Mesendoderm (in vitro differentiated cells): ENCODE results near the gene AGBL2.
A peak's percentile ranks its signal among the peaks of the same experiment; 100 is the strongest.

Experiments
- DNase-seq: peaks from one replicate; pipeline ENCODE4 v3.0.0; 2013
- H2AK5ac ChIP-seq: 2 replicates; pipeline ENCODE4 v1.6.1; 2013; ENCODE audit warnings: low read length, inconsistent platforms
- H2BK120ac ChIP-seq: 2 replicates; pipeline ENCODE4 v1.6.1; 2013; ENCODE audit warnings: low read depth, mild to moderate bottlenecking, low read length, moderate library complexity, mixed read lengths
- H2BK15ac ChIP-seq: replicated peaks from 2 replicates; pipeline ENCODE4 v1.6.1; 2013; ENCODE audit warnings: low read depth, mild to moderate bottlenecking, moderate library complexity
- H2BK5ac ChIP-seq: 2 replicates; pipeline ENCODE4 v1.6.1; 2013; ENCODE audit warnings: low read length, inconsistent platforms
- H3K18ac ChIP-seq: 2 replicates; pipeline ENCODE4 v1.6.1; 2013; ENCODE audit warnings: mild to moderate bottlenecking, low read length, mixed read lengths
- H3K23ac ChIP-seq: one replicate; pipeline ENCODE4 v1.6.1; 2013; ENCODE audit warnings: low read length
- H3K27ac ChIP-seq: 2 replicates; pipeline ENCODE4 v1.5.1; 2013; ENCODE audit warnings: low read depth, mild to moderate bottlenecking, inconsistent platforms, low read length, moderate library complexity
- H3K27me3 ChIP-seq: 2 replicates; pipeline ENCODE4 v1.6.1; 2013; ENCODE audit warnings: low read length, control low read depth, mild to moderate bottlenecking, inconsistent platforms; ENCODE audit not compliant: insufficient read depth, poor library complexity
- H3K36me3 ChIP-seq: 2 replicates; pipeline ENCODE4 v1.6.1; 2013; ENCODE audit warnings: low read length, inconsistent platforms; ENCODE audit not compliant: control insufficient read depth, insufficient read depth
- H3K4ac ChIP-seq: one replicate; pipeline ENCODE4 v1.6.1; 2013; ENCODE audit warnings: low read depth, mild to moderate bottlenecking, low read length, moderate library complexity
- H3K4me1 ChIP-seq: 2 replicates; pipeline ENCODE4 v1.6.1; 2013; ENCODE audit warnings: low read depth, low read length, inconsistent platforms; ENCODE audit not compliant: control insufficient read depth
- H3K4me2 ChIP-seq: 2 replicates; pipeline ENCODE4 v1.6.1; 2013; ENCODE audit warnings: low read length
- H3K4me3 ChIP-seq: 2 replicates; pipeline ENCODE4 v1.5.1; 2013; ENCODE audit warnings: mild to moderate bottlenecking, low read length
- H3K56ac ChIP-seq: one replicate; pipeline ENCODE4 v1.6.1; 2013; ENCODE audit warnings: low read length
- H3K79me1 ChIP-seq: 2 replicates; pipeline ENCODE4 v1.6.1; 2013; ENCODE audit warnings: low read length, inconsistent platforms
- H3K79me2 ChIP-seq: 2 replicates; pipeline ENCODE4 v1.6.1; 2013; ENCODE audit warnings: mild to moderate bottlenecking, low read length; ENCODE audit not compliant: control insufficient read depth, insufficient read depth
- H3K9ac ChIP-seq: 2 replicates; pipeline ENCODE4 v1.6.1; 2013; ENCODE audit warnings: low read length, inconsistent platforms
- H4K5ac ChIP-seq: one replicate; pipeline ENCODE4 v1.6.1; 2013; ENCODE audit warnings: low read length
- H4K8ac ChIP-seq: one replicate; pipeline ENCODE4 v1.6.1; 2013; ENCODE audit warnings: low read depth, mild to moderate bottlenecking, control low read depth, low read length, moderate library complexity
- WGBS: extraction: QIAGEN DNeasy Blood & Tissue Kit; methylation state at CpG from one replicate; pipeline ENCODE4 v1.1.7; 2013; ENCODE audit warnings: low lambda C conversion rate, missing lambda C conversion rate; ENCODE audit not compliant: insufficient coverage; ENCODE audit errors: extremely low coverage; 5-methylcytosine and 5-hydroxymethylcytosine counted together

Gene AGBL2

DNA sequence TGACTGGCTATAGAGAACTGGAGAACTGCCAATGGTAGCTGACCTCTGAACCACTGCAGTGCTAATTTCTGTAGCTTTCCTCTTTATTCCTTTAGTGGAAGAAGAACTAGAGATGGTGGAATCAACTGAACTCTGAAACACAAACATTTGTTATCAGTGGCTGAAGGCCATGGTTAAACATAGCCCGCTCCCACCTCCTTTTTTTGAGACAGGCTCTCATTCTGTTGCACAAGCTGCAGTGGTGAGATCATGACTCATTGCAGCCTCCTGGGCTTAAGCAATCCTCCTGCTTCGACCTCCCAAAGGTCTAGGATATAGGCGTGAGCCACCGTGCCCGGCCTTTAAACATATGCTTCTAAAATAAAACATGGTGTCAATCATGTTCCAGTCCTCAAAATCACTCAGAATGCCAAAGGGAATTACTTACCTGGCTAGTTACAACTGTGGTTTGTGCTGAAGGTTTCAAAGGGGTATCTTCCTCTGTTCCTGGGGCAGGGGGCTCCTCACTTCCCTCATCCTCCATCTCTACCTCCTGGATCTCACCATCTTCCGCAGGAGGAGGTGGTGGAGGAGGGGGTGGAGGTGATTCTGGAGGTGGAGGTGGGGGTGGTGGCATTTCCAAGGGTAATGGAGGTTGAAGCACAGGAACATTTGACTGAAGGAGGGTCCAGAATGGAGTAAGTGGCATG, 9.0 kb upstream of the AGBL2 start:
- Histone ChIP-seq H4K5ac (no peak overlapping the region), H2BK120ac (no peak overlapping the region), H3K79me2 (no peaks in the 10 kb centered on the region), H3K56ac (no peak overlapping the region), H3K18ac (no peak overlapping the region), H3K23ac (no peak overlapping the region), H3K27ac (no peak overlapping the region), H2BK5ac (no peak overlapping the region), H3K4me2 (no peak overlapping the region), H2BK15ac (no peak overlapping the region), H3K4me1 (no peaks in the 10 kb centered on the region), H3K9ac (no peak overlapping the region), H4K8ac (no peak overlapping the region), H3K27me3 (no peaks in the 10 kb centered on the region), H3K4ac (no peak overlapping the region), H3K79me1 (no peaks in the 10 kb centered on the region), H3K36me3 (peaks cover 20% of the 10 kb centered on the region), H2AK5ac (no peak overlapping the region), H3K4me3 (no peak overlapping the region)
- no CpG with 5 or more reads among the region's 6 CpGs for WGBS
- DNase-seq: peak; percentile 6

DNA sequence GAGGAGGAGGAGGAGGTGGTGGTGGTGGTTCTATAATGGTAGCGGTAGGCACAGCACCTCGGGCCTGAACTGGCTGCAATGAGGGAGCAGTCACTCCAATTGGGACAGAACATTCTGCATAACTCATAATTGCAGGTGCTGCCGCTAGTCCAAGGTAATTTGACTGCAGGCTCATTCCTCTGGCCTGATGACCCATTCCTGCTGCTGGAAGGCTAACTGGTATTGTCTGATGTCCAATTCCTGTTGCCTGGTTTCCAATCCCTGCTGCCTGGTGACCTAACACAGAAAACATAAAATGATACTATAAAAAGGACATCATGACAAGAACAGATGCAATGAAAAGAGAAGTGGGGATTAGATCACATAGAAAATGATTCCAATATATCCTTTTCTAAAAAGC, 7.9 kb upstream of the AGBL2 start:
- no peak overlapping the region for H3K4ac ChIP-seq
- no peaks in the 10 kb centered on the region for H3K79me2 ChIP-seq
- peaks cover 18% of the 10 kb centered on the region for H3K36me3 ChIP-seq
- H3K27me3 ChIP-seq: no peaks in the 10 kb centered on the region
- no peak overlapping the region for H4K5ac ChIP-seq
- H3K4me3 ChIP-seq: no peak overlapping the region
- no peak overlapping the region for H3K18ac ChIP-seq
- no peak overlapping the region for H2BK120ac ChIP-seq
- no CpG with 5 or more reads among the region's 3 CpGs for WGBS
- H2AK5ac ChIP-seq: no peak overlapping the region
- no peaks in the 10 kb centered on the region for H3K4me1 ChIP-seq
- no peak overlapping the region for H3K9ac ChIP-seq
- no peaks in the 10 kb centered on the region for H3K79me1 ChIP-seq
- no peak overlapping the region for H3K27ac ChIP-seq
- H2BK15ac ChIP-seq: no peak overlapping the region
- H3K56ac ChIP-seq: no peak overlapping the region
- H4K8ac ChIP-seq: no peak overlapping the region
- H3K23ac ChIP-seq: no peak overlapping the region
- no peak overlapping the region for H2BK5ac ChIP-seq
- no peak for DNase-seq
- H3K4me2 ChIP-seq: no peak overlapping the region

DNA sequence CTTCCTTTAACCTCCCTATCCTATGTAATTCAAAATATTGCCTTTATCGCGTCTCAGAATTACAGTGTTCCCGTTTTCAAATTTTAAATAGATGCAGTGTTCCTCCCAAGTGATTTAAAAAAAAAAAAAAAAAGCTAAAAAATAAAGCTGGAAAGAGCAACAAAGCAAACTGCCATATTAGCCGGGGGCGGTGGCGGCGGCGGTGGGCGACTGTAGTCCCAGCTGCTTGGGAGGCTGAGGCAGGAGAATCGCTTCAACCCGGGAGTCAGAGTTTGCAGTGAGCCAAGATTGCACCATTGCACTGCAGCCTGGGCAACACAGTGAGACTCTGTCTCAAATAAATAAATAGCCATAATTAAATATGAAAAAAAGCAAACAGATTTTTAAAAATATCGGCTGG, 5.5 kb upstream of the AGBL2 start:
- Histone ChIP-seq H3K18ac (no peak overlapping the region), H3K23ac (no peak overlapping the region), H3K27ac (no peak overlapping the region), H2AK5ac (no peak overlapping the region), H3K36me3 (peaks cover 20% of the 10 kb centered on the region), H3K4me2 (no peak overlapping the region), H2BK5ac (no peak overlapping the region), H2BK120ac (no peak overlapping the region), H3K4me3 (no peak overlapping the region), H3K79me2 (no peaks in the 10 kb centered on the region), H3K9ac (no peak overlapping the region), H4K5ac (no peak overlapping the region), H3K4ac (no peak overlapping the region), H4K8ac (no peak overlapping the region), H3K27me3 (no peaks in the 10 kb centered on the region), H3K79me1 (no peaks in the 10 kb centered on the region), H3K4me1 (no peaks in the 10 kb centered on the region), H2BK15ac (no peak overlapping the region), H3K56ac (no peak overlapping the region)
- no peak for DNase-seq
- WGBS: no CpG with 5 or more reads among the region's 12 CpGs

DNA sequence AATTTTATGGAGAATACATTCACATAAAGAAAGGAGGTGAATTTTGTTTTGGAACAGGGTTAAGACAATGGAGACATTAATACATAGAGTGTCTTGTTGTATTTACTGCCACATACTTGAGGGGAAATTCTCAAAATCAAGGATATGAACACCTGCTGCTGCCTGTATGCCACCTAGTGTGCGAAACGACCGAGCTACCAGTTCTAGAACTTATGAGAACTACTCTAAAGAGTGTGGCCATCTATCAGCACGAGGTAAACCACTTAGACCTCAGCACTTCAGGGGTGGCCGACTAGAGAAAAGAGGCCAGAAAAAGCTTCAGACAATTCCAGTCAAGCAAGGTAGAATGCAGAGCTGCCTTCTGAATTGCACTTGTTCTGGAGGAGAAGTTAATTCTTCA, 1.5 kb upstream of the AGBL2 start:
- Histone ChIP-seq H2BK15ac (no peak overlapping the region), H3K23ac (no peak overlapping the region), H3K27me3 (no peaks in the 10 kb centered on the region), H3K4ac (no peak overlapping the region), H2BK120ac (no peak overlapping the region), H3K9ac (no peak overlapping the region), H3K79me1 (no peaks in the 10 kb centered on the region), H3K36me3 (peaks cover 6% of the 10 kb centered on the region), H3K4me3 (no peak overlapping the region), H2BK5ac (no peak overlapping the region), H3K56ac (no peak overlapping the region), H3K18ac (no peak overlapping the region), H4K8ac (no peak overlapping the region), H4K5ac (no peak overlapping the region), H3K4me1 (no peaks in the 10 kb centered on the region), H3K4me2 (no peak overlapping the region), H3K27ac (no peak overlapping the region), H2AK5ac (no peak overlapping the region), H3K79me2 (no peaks in the 10 kb centered on the region)
- no CpG with 5 or more reads among the region's 5 CpGs for WGBS
- DNase-seq: no peak

DNA sequence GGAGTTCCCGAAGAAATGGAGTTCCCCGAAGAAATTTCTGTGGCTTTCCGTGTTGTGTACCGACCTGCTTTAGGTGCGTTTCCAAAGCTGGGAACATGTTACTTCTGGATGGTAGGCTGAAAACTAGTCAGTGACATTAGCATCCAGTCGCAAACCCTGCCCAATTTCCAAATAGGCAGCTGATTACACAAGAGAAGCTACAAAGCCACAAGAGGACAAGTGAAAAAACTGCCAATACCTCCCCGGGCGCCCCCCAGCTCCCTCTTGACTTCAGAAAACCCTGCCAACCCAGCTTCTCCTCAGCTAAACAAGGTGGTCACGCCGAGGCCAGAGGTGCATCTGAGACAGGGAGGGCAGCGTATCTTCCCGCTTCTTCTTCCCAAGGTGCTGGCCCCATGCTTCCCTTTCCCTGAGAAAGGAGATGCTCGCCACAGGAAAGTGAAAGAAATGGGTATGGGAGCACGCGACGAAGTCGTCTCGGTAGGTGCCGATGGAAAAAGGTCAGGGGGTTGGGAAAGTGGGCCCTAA, 551 bp downstream of the AGBL2 start:
- DNase-seq: peak; percentile 39

DNA sequence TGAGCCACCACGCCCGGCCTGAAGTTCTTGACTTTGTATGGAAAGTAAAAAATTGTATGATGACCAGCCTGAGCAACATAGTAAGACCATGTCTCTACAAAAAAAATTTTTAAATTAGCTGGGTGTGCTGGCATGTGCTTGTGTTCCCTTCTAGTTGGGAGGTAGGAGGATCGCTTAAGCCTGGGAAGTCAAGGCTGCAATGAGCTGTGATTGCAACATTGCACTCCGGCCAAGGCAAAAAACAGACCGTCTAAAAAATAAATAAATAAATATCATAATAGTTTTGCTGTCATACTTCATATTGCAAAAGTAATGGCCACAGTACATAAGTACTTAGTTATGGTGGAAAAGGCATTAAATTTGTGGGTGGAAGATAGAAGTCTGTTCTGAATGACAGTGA, 3.4 kb downstream of the AGBL2 start:
- no peak overlapping the region for H3K4ac ChIP-seq
- no CpG with 5 or more reads among the region's 5 CpGs for WGBS
- no peaks in the 10 kb centered on the region for H3K4me1 ChIP-seq
- H3K4me3 ChIP-seq: no peak overlapping the region
- H3K79me2 ChIP-seq: no peaks in the 10 kb centered on the region
- no peaks in the 10 kb centered on the region for H3K79me1 ChIP-seq
- H2AK5ac ChIP-seq: no peak overlapping the region
- no peak overlapping the region for H4K8ac ChIP-seq
- H3K27ac ChIP-seq: no peak overlapping the region
- H2BK120ac ChIP-seq: no peak overlapping the region
- no peak overlapping the region for H3K9ac ChIP-seq
- H3K56ac ChIP-seq: no peak overlapping the region
- no peak overlapping the region for H3K23ac ChIP-seq
- no peaks in the 10 kb centered on the region for H3K27me3 ChIP-seq
- no peak overlapping the region for H4K5ac ChIP-seq
- H2BK5ac ChIP-seq: no peak overlapping the region
- peaks cover 2% of the 10 kb centered on the region for H3K36me3 ChIP-seq
- no peak for DNase-seq
- H3K18ac ChIP-seq: no peak overlapping the region
- no peak overlapping the region for H3K4me2 ChIP-seq
- no peak overlapping the region for H2BK15ac ChIP-seq

More for the DNA sequence above, 551 bp downstream of the AGBL2 start:
- Histone ChIP-seq H2BK15ac (no peak overlapping the region), H4K8ac (no peak overlapping the region), H3K18ac (no peak overlapping the region), H3K4me3 (peak overlapping the region; percentile 60), H4K5ac (no peak overlapping the region), H3K79me2 (no peaks in the 10 kb centered on the region), H3K79me1 (no peaks in the 10 kb centered on the region), H2BK120ac (no peak overlapping the region), H3K23ac (no peak overlapping the region), H3K4me1 (no peaks in the 10 kb centered on the region), H2AK5ac (no peak overlapping the region), H3K4me2 (peak overlapping the region; percentile 86), H3K27me3 (no peaks in the 10 kb centered on the region), H3K36me3 (peaks cover 4% of the 10 kb centered on the region), H3K27ac (no peak overlapping the region), H2BK5ac (no peak overlapping the region), H3K4ac (no peak overlapping the region), H3K9ac (peak overlapping the region; percentile 86), H3K56ac (peak overlapping the region; percentile 93)
- no CpG with 5 or more reads among the region's 19 CpGs for WGBS
